Astrocyte (in vitro differentiated cells and primary cell): ENCODE data around the gene MYCBPAP. TPM values are rescaled to one million over a fixed set of nuclear protein-coding genes. Genes with fewer than 3 reads are reported as not detected.

Experiments
- DNase-seq: peaks from one replicate; pipeline ENCODE4 v3.0.0-alpha.2; 2010; ENCODE audit warnings: low read depth
- FAIRE-seq: peaks from 2 replicates; lab custom pipeline; 2011; peaks lifted over from hg19 to GRCh38; lab: Jason Lieb, UNC
- H2AFZ ChIP-seq: 2 replicates; pipeline ENCODE4 v1.6.0; 2012; ENCODE audit warnings: low read depth, low read length, inconsistent platforms
- H3K27ac ChIP-seq: 2 replicates; pipeline ENCODE4 v1.5.1; 2011; ENCODE audit warnings: low read depth, low read length, inconsistent platforms
- H3K27me3 ChIP-seq: 2 replicates; pipeline ENCODE4 v1.6.0; 2011; ENCODE audit warnings: low read length, inconsistent platforms; ENCODE audit not compliant: insufficient read depth
- H3K36me3 ChIP-seq: 2 replicates; pipeline ENCODE4 v1.5.1; 2011; ENCODE audit warnings: low read length, inconsistent platforms; ENCODE audit not compliant: insufficient read depth
- H3K4me1 ChIP-seq: 2 replicates; pipeline ENCODE4 v1.5.1; 2011; ENCODE audit warnings: low read length, inconsistent platforms; ENCODE audit not compliant: insufficient read depth
- H3K4me2 ChIP-seq: 2 replicates; pipeline ENCODE4 v1.6.0; 2012; ENCODE audit warnings: low read length, inconsistent platforms
- H3K4me3 ChIP-seq: 2 replicates; pipeline ENCODE4 v1.5.1; 2011; ENCODE audit warnings: low read depth, mild to moderate bottlenecking, low read length, inconsistent platforms; ENCODE audit not compliant: insufficient read depth
- H3K79me2 ChIP-seq: 2 replicates; pipeline ENCODE4 v1.6.0; 2012; ENCODE audit warnings: mild to moderate bottlenecking, low read length, inconsistent platforms; ENCODE audit not compliant: insufficient read depth
- H3K9ac ChIP-seq: 2 replicates; pipeline ENCODE4 v1.6.0; 2012; ENCODE audit warnings: mild to moderate bottlenecking, low read length, inconsistent platforms
- H3K9me3 ChIP-seq: 2 replicates; pipeline ENCODE4 v1.5.1; 2012; ENCODE audit warnings: low read depth, mild to moderate bottlenecking, low read length, inconsistent platforms; ENCODE audit not compliant: insufficient read depth
- H4K20me1 ChIP-seq: 2 replicates; pipeline ENCODE4 v1.6.0; 2012; ENCODE audit warnings: low read length, inconsistent platforms; ENCODE audit not compliant: insufficient read depth
- H3K27ac Mint-ChIP-seq: one replicate; pipeline ENCODE4 v1.8.0; 2021; ENCODE audit warnings: mild to moderate bottlenecking, mixed read lengths; ENCODE audit not compliant: unreplicated experiment
- H3K27me3 Mint-ChIP-seq: one replicate; pipeline ENCODE4 v1.8.0; 2021; ENCODE audit warnings: low read depth, mixed read lengths; ENCODE audit not compliant: unreplicated experiment
- H3K36me3 Mint-ChIP-seq: one replicate; pipeline ENCODE4 v1.8.0; 2021; ENCODE audit warnings: low read depth, mixed read lengths; ENCODE audit not compliant: unreplicated experiment
- H3K4me1 Mint-ChIP-seq: one replicate; pipeline ENCODE4 v1.8.0; 2021; ENCODE audit warnings: low read depth, mixed read lengths; ENCODE audit not compliant: unreplicated experiment
- H3K4me3 Mint-ChIP-seq: one replicate; pipeline ENCODE4 v1.8.0; 2021; ENCODE audit warnings: mild to moderate bottlenecking, moderate library complexity, mixed read lengths; ENCODE audit not compliant: unreplicated experiment
- H3K9me3 Mint-ChIP-seq: one replicate; pipeline ENCODE4 v1.8.0; 2021; ENCODE audit warnings: mild to moderate bottlenecking, mixed read lengths; ENCODE audit not compliant: unreplicated experiment
- CTCF ChIP-seq: IDR thresholded peaks from 2 replicates; pipeline ENCODE4 v1.5.1; 2011; ENCODE audit warnings: low read depth, mild to moderate bottlenecking, inconsistent platforms, low read length, moderate library complexity; ENCODE audit not compliant: insufficient read depth
- EZH2 ChIP-seq: IDR thresholded peaks from 2 replicates; pipeline ENCODE4 v1.6.1; 2012; ENCODE audit warnings: mild to moderate bottlenecking, low read length, inconsistent platforms; ENCODE audit not compliant: insufficient read depth
- total RNA-seq: library from RNA; stranded (reverse); gene quantifications from 2 replicates; pipeline ENCODE4 v1.2.1, GENCODE V29; 2021

MYCBPAP gene
- total RNA-seq, 1 donor from 2014 or later: 1.4 TPM

GRCh38 chr17:50549256-50549941 is 41.2 kb downstream of the MYCBPAP start:
- Mint-ChIP-seq H3K9me3 (peaks cover 5% of the 10 kb centered on the region), H3K4me3 (no peak overlapping the region), H3K27ac (no peak overlapping the region), H3K27me3 (peaks cover 28% of the 10 kb centered on the region), H3K4me1 (no peaks in the 10 kb centered on the region), H3K36me3 (peaks cover 7% of the 10 kb centered on the region)
- no peak for DNase-seq
- Histone ChIP-seq H2AFZ (no peak overlapping the region), H3K9me3 (no peaks in the 10 kb centered on the region), H3K27me3 (no peaks in the 10 kb centered on the region), H3K4me3 (no peak overlapping the region), H3K27ac (no peak overlapping the region), H3K4me2 (no peak overlapping the region), H3K36me3 (no peaks in the 10 kb centered on the region), H4K20me1 (peaks cover 9% of the 10 kb centered on the region), H3K9ac (no peak overlapping the region), H3K79me2 (peaks cover 4% of the 10 kb centered on the region), H3K4me1 (peaks cover 9% of the 10 kb centered on the region)
- TF ChIP-seq EZH2 (no peak), CTCF (no peak)
- no peak for FAIRE-seq

- H3K9me3 ChIP-seq: no peaks in the 10 kb centered on the region
- no peak overlapping the region for H2AFZ ChIP-seq
- Mint-ChIP-seq H3K9me3 (peaks cover 1% of the 10 kb centered on the region), H3K4me3 (no peak overlapping the region), H3K27me3 (peaks cover 28% of the 10 kb centered on the region), H3K36me3 (peaks cover 10% of the 10 kb centered on the region), H3K27ac (no peak overlapping the region), H3K4me1 (no peaks in the 10 kb centered on the region)
- DNase-seq (no peak), FAIRE-seq (no peak)
- peaks cover 4% of the 10 kb centered on the region for H3K79me2 ChIP-seq
- H3K4me1 ChIP-seq: peaks cover 9% of the 10 kb centered on the region
- no peak overlapping the region for H3K4me2 ChIP-seq
- H3K27ac ChIP-seq: no peak overlapping the region
- no peaks in the 10 kb centered on the region for H3K36me3 ChIP-seq
- H3K27me3 ChIP-seq: no peaks in the 10 kb centered on the region
- peaks cover 14% of the 10 kb centered on the region for H4K20me1 ChIP-seq
- no peak for TF ChIP-seq CTCF
- TF ChIP-seq EZH2: no peak
- no peak overlapping the region for H3K4me3 ChIP-seq
- H3K9ac ChIP-seq: no peak overlapping the region
These were observed 41.7 kb downstream of the MYCBPAP start for GRCh38 chr17:50549969-50550368.
